Transverse colon (tissue), 4 donors: ENCODE data around the gene DLG2.

Experiments used
- POLR2A ChIP-seq: fragments of 450-650 bp; IDR thresholded peaks from one replicate; pipeline ENCODE4 v1.6.1; 2016; ENCODE audit warnings: antibody characterized with exemption, mild to moderate bottlenecking, moderate library complexity
- POLR2AphosphoS5 ChIP-seq, 3 donors: sonication (generic); formaldehyde crosslinking; IDR thresholded peaks; one replicate each; pipeline ENCODE4 v1.6.1; 2016; ENCODE audit warnings: antibody characterized with exemption in 3 of 3
- TF ChIP-seq, protein P1 (sequence below), 5 experiments: fragments of 200-600 bp in 3 of 5; fragments of 450-650 bp in 2 of 5; sonication (generic) in 3 of 5; IDR thresholded peaks; 1 replicate in 2 of 5; 2 replicates in 3 of 5; pipeline ENCODE4 v1.5.1; 2016 to 2017; ENCODE audit warnings: antibody characterized with exemption in 5 of 5, inconsistent platforms in 3 of 5, mild to moderate bottlenecking in 2 of 5, moderate library complexity in 1 of 5

DNA sequence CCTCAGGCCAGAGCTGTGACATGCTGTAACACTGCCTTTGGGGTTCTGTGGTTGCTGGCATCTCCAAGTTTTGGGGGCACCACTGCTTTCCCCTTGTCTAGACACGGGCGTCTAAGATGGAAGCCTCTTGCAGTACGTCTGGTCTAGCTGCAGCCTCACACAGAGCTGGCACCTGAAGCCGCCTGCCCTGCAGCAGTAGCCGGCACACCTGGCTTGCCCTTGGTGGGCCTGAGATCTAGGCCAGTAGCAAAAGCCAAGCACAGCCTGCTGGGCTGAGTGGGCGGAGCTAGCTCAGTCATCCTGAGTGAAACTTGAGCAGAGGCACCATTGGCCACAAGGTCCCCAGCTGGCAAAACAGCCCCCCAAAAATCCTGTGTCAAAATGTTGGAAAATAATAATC is 154.2 kb downstream of the DLG2 start:
- TF ChIP-seq POLR2AphosphoS5 (IDR thresholded peaks at IDR 0.05): no peak
- TF ChIP-seq, protein P1, sequence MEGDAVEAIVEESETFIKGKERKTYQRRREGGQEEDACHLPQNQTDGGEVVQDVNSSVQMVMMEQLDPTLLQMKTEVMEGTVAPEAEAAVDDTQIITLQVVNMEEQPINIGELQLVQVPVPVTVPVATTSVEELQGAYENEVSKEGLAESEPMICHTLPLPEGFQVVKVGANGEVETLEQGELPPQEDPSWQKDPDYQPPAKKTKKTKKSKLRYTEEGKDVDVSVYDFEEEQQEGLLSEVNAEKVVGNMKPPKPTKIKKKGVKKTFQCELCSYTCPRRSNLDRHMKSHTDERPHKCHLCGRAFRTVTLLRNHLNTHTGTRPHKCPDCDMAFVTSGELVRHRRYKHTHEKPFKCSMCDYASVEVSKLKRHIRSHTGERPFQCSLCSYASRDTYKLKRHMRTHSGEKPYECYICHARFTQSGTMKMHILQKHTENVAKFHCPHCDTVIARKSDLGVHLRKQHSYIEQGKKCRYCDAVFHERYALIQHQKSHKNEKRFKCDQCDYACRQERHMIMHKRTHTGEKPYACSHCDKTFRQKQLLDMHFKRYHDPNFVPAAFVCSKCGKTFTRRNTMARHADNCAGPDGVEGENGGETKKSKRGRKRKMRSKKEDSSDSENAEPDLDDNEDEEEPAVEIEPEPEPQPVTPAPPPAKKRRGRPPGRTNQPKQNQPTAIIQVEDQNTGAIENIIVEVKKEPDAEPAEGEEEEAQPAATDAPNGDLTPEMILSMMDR (IDR thresholded peaks at IDR 0.05): no peak
- TF ChIP-seq POLR2A: no peak
